HG03575 (cell line): ENCODE measurements around the gene ZNF101.

ENCODE experiments used
- ATAC-seq: cut with Tn5 transposase; IDR thresholded peaks from one replicate; pipeline ENCODE4 v1.9.1; 2021; ENCODE audit not compliant: unreplicated experiment, insufficient number of reproducible peaks, low FRiP score; ENCODE audit errors: extremely low read depth

ZNF101 gene

DNA sequence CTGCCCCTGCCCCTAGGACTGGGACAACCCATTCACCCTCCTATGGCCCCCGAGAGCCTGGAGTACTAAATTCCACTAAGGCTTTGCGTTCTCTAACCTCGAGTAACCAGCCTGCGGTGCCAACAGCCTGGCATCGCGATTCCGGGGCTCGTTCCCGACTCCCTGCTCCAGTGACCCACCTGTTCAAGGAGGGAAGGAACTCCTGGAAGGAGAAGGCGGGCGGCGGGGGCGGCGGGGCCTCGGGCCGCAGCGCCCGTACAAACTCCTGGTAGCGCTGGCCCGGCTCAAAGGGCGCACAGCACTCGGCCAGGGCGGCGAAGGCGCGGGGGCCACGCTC is 31.5 kb upstream of the ZNF101 start:
- ATAC-seq = no peak

- no peak for ATAC-seq
These were observed 31.0 kb upstream of the ZNF101 start for GRCh38 chr19:19637523-19638251.

GRCh38 chr19:19642506-19643157 is 26.0 kb upstream of the ZNF101 start:
- ATAC-seq = no peak

DNA sequence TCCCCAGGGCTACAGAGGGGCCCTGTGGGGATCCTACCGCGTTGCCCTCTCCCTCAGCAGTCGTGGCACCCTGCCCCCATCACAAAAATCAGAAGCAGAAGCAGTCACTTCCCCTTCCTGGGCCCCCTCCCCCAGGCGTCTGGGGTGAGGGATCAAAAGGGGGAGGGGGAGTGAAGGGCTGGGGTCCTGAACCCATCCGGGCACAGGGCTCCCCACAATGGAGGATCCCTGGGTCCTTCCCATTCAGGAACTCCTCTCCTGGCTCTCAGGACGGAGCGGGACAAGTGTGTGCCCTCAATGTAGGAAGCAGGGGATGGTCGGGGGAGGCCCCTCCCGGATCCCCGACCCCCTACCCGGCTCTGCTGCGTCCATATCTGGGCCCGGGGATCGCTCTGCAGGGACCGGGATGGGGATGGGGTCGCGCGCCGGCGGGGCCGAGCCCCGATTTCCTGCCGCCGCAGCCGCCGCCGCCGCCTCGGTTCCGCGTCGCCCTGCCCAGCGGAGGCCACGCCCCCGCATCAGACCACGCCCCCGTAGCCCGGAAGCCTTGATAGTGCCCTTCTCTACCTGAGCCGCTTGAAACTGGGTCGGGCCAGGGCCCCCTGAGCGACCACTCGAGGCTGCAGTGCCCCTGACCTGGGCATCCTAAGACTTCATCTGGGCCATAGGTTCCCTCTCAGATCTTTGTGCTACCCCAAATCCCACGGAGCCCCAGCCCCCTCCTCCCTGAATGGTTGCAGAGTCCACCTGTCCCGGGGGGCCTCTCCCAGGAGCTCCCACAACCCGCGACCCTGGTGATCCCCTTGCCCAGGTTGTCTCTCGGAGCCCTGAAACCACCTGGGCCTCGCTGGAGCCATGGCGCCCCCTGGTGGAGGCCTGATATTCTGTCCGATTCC is 25.2 kb upstream of the ZNF101 start, which contains the start of gene GMIP:
Gene GMIP, minus strand, starts transcription at position 500 of the 896 bp plus-strand sequence. Its CDS starts 128 bp downstream, at position 372.
- ATAC-seq = no peak

DNA sequence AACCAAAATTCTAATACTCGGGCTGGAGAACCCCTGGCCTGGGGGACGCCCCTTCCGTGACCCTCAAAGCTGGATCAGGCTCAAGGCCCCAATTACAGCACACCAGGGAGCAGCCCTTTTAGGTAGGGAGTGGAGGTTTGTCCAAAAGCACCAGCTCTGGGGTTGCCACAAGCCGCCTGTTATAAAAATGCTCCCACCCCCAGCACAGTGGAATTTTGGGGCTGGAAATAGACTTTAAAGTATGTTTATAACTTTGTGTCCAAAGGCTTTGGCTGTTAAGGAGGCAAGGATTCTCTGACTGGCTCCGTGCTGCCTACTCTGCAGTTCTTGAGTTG is 24.6 kb upstream of the ZNF101 start:
- ATAC-seq = no peak

GRCh38 chr19:19645233-19645870 is 23.3 kb upstream of the ZNF101 start:
- ATAC-seq = no peak

GRCh38 chr19:19647037-19647835 is 21.4 kb upstream of the ZNF101 start:
- ATAC-seq = no peak

DNA sequence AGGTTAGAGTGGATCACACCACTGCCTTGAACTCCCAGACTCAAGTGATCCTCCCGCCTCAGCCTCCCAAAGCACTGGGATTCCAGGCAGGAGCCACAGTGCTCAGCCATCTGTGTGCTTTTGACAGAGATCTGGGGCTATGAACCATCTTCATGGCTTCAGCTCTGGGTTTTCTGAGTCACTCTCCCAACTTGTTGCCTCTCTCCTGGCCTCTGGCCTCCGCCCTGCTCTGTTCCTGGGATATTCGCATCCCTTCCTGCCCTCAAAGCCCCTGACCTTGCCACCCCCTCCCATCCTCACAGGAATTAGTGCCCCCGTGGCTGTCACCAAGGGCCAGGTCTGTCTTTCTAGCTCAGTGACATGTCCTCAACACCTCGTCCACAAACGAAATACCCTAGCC is 19.5 kb upstream of the ZNF101 start:
- ATAC-seq = no peak

DNA sequence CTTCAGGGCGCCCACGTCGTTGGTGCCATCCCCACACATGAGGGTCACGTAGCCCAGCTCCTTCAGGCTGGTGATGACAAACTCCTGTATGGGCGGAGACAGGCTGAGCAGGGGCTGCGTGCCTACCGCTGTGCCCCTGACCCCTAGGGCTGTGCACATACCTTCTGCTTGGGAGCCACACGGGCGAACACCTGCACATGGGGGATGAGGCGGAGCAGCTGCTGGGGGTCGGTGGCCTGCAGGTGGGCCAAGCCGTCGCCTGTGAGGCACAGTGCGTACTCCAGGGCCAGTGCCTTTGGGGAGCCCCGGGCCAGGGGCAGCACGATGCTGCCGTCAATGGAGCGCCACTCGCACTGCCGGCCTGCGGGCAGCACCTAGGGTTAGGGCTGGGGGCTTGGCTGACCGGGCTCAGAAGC is 19.1 kb upstream of the ZNF101 start:
- ATAC-seq = no peak

GRCh38 chr19:19650331-19650730 is 18.3 kb upstream of the ZNF101 start:
- ATAC-seq = no peak

DNA sequence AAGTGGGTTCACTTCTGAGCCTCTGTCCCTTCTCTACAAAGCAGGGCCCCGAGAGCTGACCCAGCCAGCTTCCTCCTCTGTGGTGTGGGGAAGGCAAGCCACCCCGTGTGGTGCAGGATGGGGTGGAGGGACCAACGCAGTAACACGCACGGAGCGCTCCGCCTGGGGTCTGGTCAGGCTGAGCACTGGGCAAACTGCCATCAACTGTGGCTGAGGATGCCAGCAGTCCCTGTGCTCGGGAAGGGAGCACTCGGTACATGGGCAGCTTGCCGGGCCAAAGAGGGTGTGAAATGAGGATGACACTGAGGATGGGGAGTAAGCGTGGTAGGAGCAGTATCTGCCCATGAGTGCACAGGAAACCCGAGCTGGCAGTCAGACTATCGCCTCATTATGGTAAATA is 17.6 kb upstream of the ZNF101 start:
- ATAC-seq = no peak

DNA sequence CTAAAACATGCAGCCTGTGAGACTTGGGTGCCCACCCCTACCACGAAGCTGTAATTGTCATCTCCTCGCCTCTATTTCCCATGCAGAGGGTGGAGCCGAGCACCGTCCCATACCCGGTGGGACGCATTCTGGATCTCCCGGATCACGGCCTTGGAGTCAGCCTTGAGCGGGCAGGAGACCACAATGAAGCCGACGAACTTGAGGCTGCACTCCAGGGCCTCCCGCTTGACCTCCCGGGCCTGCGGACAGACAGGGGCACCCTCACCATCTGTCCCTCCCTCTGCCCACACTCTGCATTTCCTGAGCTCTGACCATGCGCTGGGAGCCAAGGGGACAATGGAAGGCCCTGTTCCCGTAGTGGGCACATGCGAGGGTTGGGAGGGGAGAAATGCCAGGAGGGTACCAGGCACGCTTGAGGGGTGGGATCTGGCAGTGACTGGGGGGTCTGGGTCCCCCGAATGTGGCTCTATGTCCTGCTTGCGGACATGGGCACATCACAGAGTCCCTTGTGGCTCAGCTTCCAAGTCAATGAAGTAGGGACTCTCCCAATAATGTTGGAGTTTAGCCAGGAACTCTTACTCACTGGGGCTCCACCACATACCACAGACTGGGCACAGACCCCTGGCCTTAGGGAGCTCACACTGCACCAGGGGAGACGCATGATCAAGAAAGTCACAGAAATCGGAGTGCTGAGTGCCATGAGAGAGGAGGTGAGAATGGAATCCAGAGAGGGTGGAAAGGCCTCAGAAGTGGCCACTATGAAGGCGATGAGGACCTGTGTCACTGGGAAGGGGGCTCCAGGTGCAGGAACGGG is 15.9 kb upstream of the ZNF101 start:
- no peak for ATAC-seq

- no peak for ATAC-seq
These were observed 15.0 kb upstream of the ZNF101 start for GRCh38 chr19:19653597-19654147.

- ATAC-seq = no peak
These were observed 14.2 kb upstream of the ZNF101 start for GRCh38 chr19:19654441-19654840.

DNA sequence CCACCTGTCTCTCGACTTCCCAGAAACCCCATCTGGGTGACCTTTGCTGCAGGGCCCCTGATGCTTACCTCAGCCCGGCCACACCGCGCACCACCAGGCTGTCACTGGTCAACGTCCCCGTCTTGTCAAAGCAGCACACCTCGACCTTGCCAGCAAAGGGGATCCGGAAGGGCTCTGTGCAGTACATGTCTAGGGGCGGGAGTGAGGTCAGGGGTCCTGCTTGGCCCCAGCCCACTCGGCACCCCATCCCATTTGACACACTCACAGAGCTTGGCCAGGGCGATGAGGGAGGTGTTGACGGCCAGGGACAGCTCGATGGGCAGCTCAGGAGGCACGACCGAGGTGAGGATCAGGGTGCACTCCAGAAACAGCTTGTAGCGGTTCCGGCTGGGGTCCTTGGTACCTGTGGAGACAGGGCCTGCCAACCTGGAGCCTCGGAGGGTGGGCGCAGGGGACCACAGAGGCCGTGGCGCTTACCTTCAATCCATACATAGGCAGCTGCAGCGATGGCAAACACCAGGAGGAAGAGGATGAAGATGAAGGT is 13.5 kb upstream of the ZNF101 start:
- no peak for ATAC-seq

DNA sequence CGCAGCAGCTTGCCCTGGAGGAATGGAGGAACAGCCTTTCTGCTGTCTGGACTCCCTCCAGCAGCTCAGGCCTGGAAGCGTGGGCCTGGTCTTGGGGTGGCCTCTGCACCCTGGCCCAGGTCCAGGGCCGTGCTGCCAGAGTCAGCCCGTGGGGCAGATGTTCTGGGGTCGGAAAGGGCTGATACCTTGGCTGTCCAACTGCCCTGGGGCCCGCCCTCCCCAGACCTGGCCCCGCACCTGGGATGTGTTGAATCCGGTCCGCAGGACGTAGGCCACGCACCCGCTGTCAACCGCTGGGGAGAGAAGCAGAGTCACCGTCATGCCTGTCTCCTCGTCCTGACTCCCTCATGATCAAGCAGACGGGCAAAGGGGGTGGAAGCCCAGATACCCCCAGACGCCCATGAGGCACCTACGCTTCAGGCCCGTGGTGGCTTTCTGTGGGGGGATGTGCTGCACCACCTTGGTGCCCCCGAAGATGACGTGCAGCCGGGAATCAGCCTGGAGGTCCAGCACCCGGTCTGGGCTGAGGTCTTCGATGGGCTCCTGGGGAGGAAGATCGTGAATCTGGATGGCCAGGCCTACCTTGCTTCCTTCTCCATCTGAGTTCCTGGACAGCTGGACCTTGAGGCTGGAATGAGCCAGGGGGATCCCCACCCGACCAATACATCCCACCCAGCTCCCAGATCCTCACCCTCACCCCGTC is 12.8 kb upstream of the ZNF101 start:
- ATAC-seq = no peak
